HUES48 (cell line): ENCODE data around the gene GPA33.

Source experiments
- H3K27ac ChIP-seq: one replicate; pipeline ENCODE4 v1.7.0; 2013; ENCODE audit warnings: low read depth, low read length, inconsistent platforms
- H3K27me3 ChIP-seq: 2 replicates; pipeline ENCODE4 v1.6.1; 2013; ENCODE audit warnings: mild to moderate bottlenecking, low read length; ENCODE audit not compliant: control insufficient read depth, insufficient read depth
- H3K36me3 ChIP-seq: 2 replicates; pipeline ENCODE4 v1.6.1; 2013; ENCODE audit warnings: low read length; ENCODE audit not compliant: control insufficient read depth, insufficient read depth
- H3K4me1 ChIP-seq: 2 replicates; pipeline ENCODE4 v1.6.1; 2013; ENCODE audit warnings: mild to moderate bottlenecking, low read length; ENCODE audit not compliant: control insufficient read depth, insufficient read depth
- H3K4me3 ChIP-seq: 2 replicates; pipeline ENCODE4 v1.5.1; 2013; ENCODE audit warnings: mild to moderate bottlenecking, low read depth, low read length
- H3K9ac ChIP-seq: 2 replicates; pipeline ENCODE4 v1.6.1; 2013; ENCODE audit warnings: mild to moderate bottlenecking, low read depth, low read length, moderate library complexity
- H3K9me3 ChIP-seq: 2 replicates; pipeline ENCODE4 v1.6.1; 2013; ENCODE audit warnings: low read length; ENCODE audit not compliant: control insufficient read depth, insufficient read depth

The GPA33 gene

GRCh38 chr1:167086033-167086432 is 4.1 kb downstream of the GPA33 start:
- no peak overlapping the region for H3K27ac ChIP-seq
- peaks cover 7% of the 10 kb centered on the region; the same call in 1 of the 2 replicates for H3K4me1 ChIP-seq
- H3K27me3 ChIP-seq: peaks cover 2% of the 10 kb centered on the region; the same call in 1 of the 2 replicates
- H3K9me3 ChIP-seq: 0 out of 2 replicates have a peak, but pooled peaks cover 5% of the 10 kb centered on the region
- H3K36me3 ChIP-seq: no peaks in the 10 kb centered on the region
- H3K9ac ChIP-seq: no peak overlapping the region
- no peak overlapping the region for H3K4me3 ChIP-seq

- Histone ChIP-seq H3K4me3 (no peak overlapping the region), H3K27ac (no peak overlapping the region), H3K9me3 (0 out of 2 replicates have a peak, but pooled peaks cover 5% of the 10 kb centered on the region), H3K36me3 (no peaks in the 10 kb centered on the region), H3K4me1 (peaks cover 7% of the 10 kb centered on the region; the same call in 1 of the 2 replicates), H3K27me3 (peaks cover 2% of the 10 kb centered on the region; the same call in 1 of the 2 replicates), H3K9ac (no peak overlapping the region)
Measured at GRCh38 chr1:167084757-167085156, 5.4 kb downstream of the GPA33 start.

GRCh38 chr1:167083871-167084270 is 6.3 kb downstream of the GPA33 start:
- H3K4me3 ChIP-seq: no peak overlapping the region
- H3K9ac ChIP-seq: no peak overlapping the region
- H3K27ac ChIP-seq: no peak overlapping the region
- no peaks in the 10 kb centered on the region for H3K36me3 ChIP-seq
- 0 out of 2 replicates have a peak, but pooled peaks cover 5% of the 10 kb centered on the region for H3K9me3 ChIP-seq
- peaks cover 2% of the 10 kb centered on the region; the same call in 1 of the 2 replicates for H3K27me3 ChIP-seq
- H3K4me1 ChIP-seq: peaks cover 7% of the 10 kb centered on the region; the same call in 1 of the 2 replicates

- H3K4me1 ChIP-seq: peaks cover 7% of the 10 kb centered on the region; the same call in 1 of the 2 replicates
- H3K27ac ChIP-seq: no peak overlapping the region
- no peak overlapping the region for H3K4me3 ChIP-seq
- no peak overlapping the region for H3K9ac ChIP-seq
- H3K9me3 ChIP-seq: 0 out of 2 replicates have a peak, but pooled peaks cover 5% of the 10 kb centered on the region
- H3K27me3 ChIP-seq: peaks cover 2% of the 10 kb centered on the region; the same call in 1 of the 2 replicates
- no peaks in the 10 kb centered on the region for H3K36me3 ChIP-seq
Measured at GRCh38 chr1:167083066-167083665, 7.0 kb downstream of the GPA33 start.

- Histone ChIP-seq H3K9ac (no peak overlapping the region), H3K9me3 (0 out of 2 replicates have a peak, but pooled peaks cover 5% of the 10 kb centered on the region), H3K4me1 (peaks cover 7% of the 10 kb centered on the region; the same call in 1 of the 2 replicates), H3K27me3 (peaks cover 2% of the 10 kb centered on the region; the same call in 1 of the 2 replicates), H3K4me3 (no peak overlapping the region), H3K36me3 (no peaks in the 10 kb centered on the region), H3K27ac (no peak overlapping the region)
Measured at GRCh38 chr1:167082511-167083027, 7.6 kb downstream of the GPA33 start.

- Histone ChIP-seq H3K4me1 (peaks cover 7% of the 10 kb centered on the region; the same call in 1 of the 2 replicates), H3K27me3 (peaks cover 2% of the 10 kb centered on the region; the same call in 1 of the 2 replicates), H3K9ac (no peak overlapping the region), H3K36me3 (no peaks in the 10 kb centered on the region), H3K4me3 (no peak overlapping the region), H3K9me3 (0 out of 2 replicates have a peak, but pooled peaks cover 5% of the 10 kb centered on the region), H3K27ac (no peak overlapping the region)
Measured at GRCh38 chr1:167081594-167082156, 8.5 kb downstream of the GPA33 start.

- Histone ChIP-seq H3K27ac (no peak overlapping the region), H3K9ac (no peak overlapping the region), H3K4me3 (no peak overlapping the region), H3K9me3 (no peaks in the 10 kb centered on the region), H3K27me3 (no peaks in the 10 kb centered on the region), H3K4me1 (no peaks in the 10 kb centered on the region), H3K36me3 (no peaks in the 10 kb centered on the region)
Measured at GRCh38 chr1:167077868-167078210, 12.3 kb downstream of the GPA33 start.

GRCh38 chr1:167077128-167077867 is 12.9 kb downstream of the GPA33 start:
- Histone ChIP-seq H3K4me3 (no peak overlapping the region), H3K9ac (no peak overlapping the region), H3K4me1 (no peaks in the 10 kb centered on the region), H3K27ac (no peak overlapping the region), H3K36me3 (no peaks in the 10 kb centered on the region), H3K9me3 (no peaks in the 10 kb centered on the region), H3K27me3 (no peaks in the 10 kb centered on the region)

- no peak overlapping the region for H3K27ac ChIP-seq
- no peaks in the 10 kb centered on the region for H3K36me3 ChIP-seq
- H3K27me3 ChIP-seq: no peaks in the 10 kb centered on the region
- no peaks in the 10 kb centered on the region for H3K4me1 ChIP-seq
- no peak overlapping the region for H3K4me3 ChIP-seq
- no peak overlapping the region for H3K9ac ChIP-seq
- H3K9me3 ChIP-seq: no peaks in the 10 kb centered on the region
Measured at GRCh38 chr1:167076136-167076710, 14.0 kb downstream of the GPA33 start.

GRCh38 chr1:167071286-167071685 is 18.9 kb downstream of the GPA33 start:
- no peak overlapping the region for H3K27ac ChIP-seq
- no peak overlapping the region for H3K4me3 ChIP-seq
- no peaks in the 10 kb centered on the region for H3K9me3 ChIP-seq
- no peaks in the 10 kb centered on the region for H3K27me3 ChIP-seq
- H3K36me3 ChIP-seq: no peaks in the 10 kb centered on the region
- peaks cover 2% of the 10 kb centered on the region for H3K4me1 ChIP-seq
- H3K9ac ChIP-seq: no peak overlapping the region
